CD8-positive, alpha-beta memory T cell (primary cell): Measurements from ENCODE around the gene CGNL1. TPM values are rescaled to one million over a fixed set of nuclear protein-coding genes. Genes with fewer than 3 reads are reported as not detected.

Source experiments
- CTCF ChIA-PET: fragments of 350-600 bp; sonication (Branson Sonifier 250); formaldehyde crosslinking; loops from one replicate; lab custom pipeline; 2021; ENCODE audit warnings: antibody characterized with exemption; lab: Charles Lee
- POLR2A ChIA-PET: fragments of 350-600 bp; sonication (Branson Sonifier 250); formaldehyde crosslinking; loops from one replicate; lab custom pipeline; 2021; ENCODE audit warnings: antibody characterized with exemption; lab: Charles Lee
- DNase-seq, 5 donors: peaks; one replicate each; pipeline versions ENCODE4 v3.0.0 to v3.0.0-alpha.2; 2020 to 2022; ENCODE audit warnings: mixed read lengths in 1 of 5
- H3K27ac ChIP-seq: one replicate; pipeline ENCODE4 v1.7.0; 2013; ENCODE audit warnings: low read depth, mild to moderate bottlenecking, low read length, moderate library complexity
- H3K27me3 ChIP-seq: 2 replicates; pipeline ENCODE4 v1.7.0; 2013; ENCODE audit warnings: low read length, mild to moderate bottlenecking; ENCODE audit not compliant: insufficient read depth, poor library complexity, severe bottlenecking
- H3K36me3 ChIP-seq: 2 replicates; pipeline ENCODE4 v1.7.0; 2013; ENCODE audit warnings: mild to moderate bottlenecking, low read length, moderate library complexity; ENCODE audit not compliant: insufficient read depth
- H3K4me1 ChIP-seq: 2 replicates; pipeline ENCODE4 v1.7.0; 2013; ENCODE audit warnings: mild to moderate bottlenecking, low read length, moderate library complexity; ENCODE audit not compliant: insufficient read depth
- H3K4me3 ChIP-seq: 2 replicates; pipeline ENCODE4 v1.7.0; 2013; ENCODE audit warnings: mild to moderate bottlenecking, low read length
- H3K9me3 ChIP-seq: 2 replicates; pipeline ENCODE4 v1.7.0; 2013; ENCODE audit warnings: mild to moderate bottlenecking, low read length
- H3K27ac Mint-ChIP-seq, 8 donors: one replicate each; pipeline ENCODE4 v1.8.0; 2020 to 2021; ENCODE audit warnings: mixed read lengths in 8 of 8, mild to moderate bottlenecking in 6 of 8, inconsistent platforms in 3 of 8, moderate library complexity in 3 of 8
- H3K27me3 Mint-ChIP-seq, 2 donors: one replicate each; pipeline ENCODE4 v1.8.0; 2020 to 2021; ENCODE audit warnings: mixed read lengths in 2 of 2, mild to moderate bottlenecking in 1 of 2, moderate library complexity in 1 of 2
- H3K36me3 Mint-ChIP-seq, 3 donors: one replicate each; pipeline ENCODE4 v1.8.0; 2020 to 2021; ENCODE audit warnings: mixed read lengths in 3 of 3, inconsistent platforms in 1 of 3, mild to moderate bottlenecking in 1 of 3
- H3K4me1 Mint-ChIP-seq, 3 donors: one replicate each; pipeline ENCODE4 v1.8.0; 2020 to 2021; ENCODE audit warnings: mixed read lengths in 3 of 3, inconsistent platforms in 1 of 3, mild to moderate bottlenecking in 1 of 3
- H3K4me3 Mint-ChIP-seq, 7 donors: one replicate each; pipeline ENCODE4 v1.8.0; 2020 to 2021; ENCODE audit warnings: mixed read lengths in 7 of 7, mild to moderate bottlenecking in 6 of 7, moderate library complexity in 4 of 7, inconsistent platforms in 2 of 7
- H3K9me3 Mint-ChIP-seq, 5 donors: one replicate each; pipeline ENCODE4 v1.8.0; 2020 to 2022; ENCODE audit warnings: mixed read lengths in 5 of 5, mild to moderate bottlenecking in 3 of 5, moderate library complexity in 2 of 5, inconsistent platforms in 1 of 5
- polyA plus RNA-seq: library from polyadenylated mRNA; unstranded; fragments of 300-500 nt; fragmentation: Illumina TruSeq; gene quantifications from one replicate; pipeline ENCODE4 v1.2.3, GENCODE V29; 2021
- total RNA-seq, 2 experiments: library from RNA; stranded (reverse); gene quantifications; one replicate each; pipeline ENCODE4 v1.2.3, GENCODE V29; 2021

CGNL1 gene
- total and polyA plus RNA-seq, 3 experiments from 2014 or later: not detected

GRCh38 chr15:57550640-57551039, 174.3 kb downstream of the CGNL1 start:
- no peaks in the 10 kb centered on the region for H3K27me3 ChIP-seq
- no peak overlapping the region for H3K4me3 ChIP-seq
- H3K27ac ChIP-seq: no peak overlapping the region
- no peaks in the 10 kb centered on the region for H3K9me3 ChIP-seq
- H3K27ac Mint-ChIP-seq: no peak overlapping the region
- peaks cover 8 to 29% of the 10 kb centered on the region in 2 donors for H3K27me3 Mint-ChIP-seq
- DNase-seq: no peak
- H3K4me3 Mint-ChIP-seq: no peak overlapping the region
- POLR2A ChIA-PET: no interaction called here
- H3K36me3 ChIP-seq: no peaks in the 10 kb centered on the region
- CTCF ChIA-PET: interaction anchor here (1.2 kb wide), 1 partner anchor 9 kb away, joined by 4 read pairs; no protein-coding TSS in a partner anchor
- no peaks in the 10 kb centered on the region for H3K36me3 Mint-ChIP-seq
- H3K9me3 Mint-ChIP-seq: no peaks in the 10 kb centered on the region
- no peaks in the 10 kb centered on the region for H3K4me1 Mint-ChIP-seq
- no peaks in the 10 kb centered on the region for H3K4me1 ChIP-seq

GRCh38 chr15:57551715-57552677, 175.7 kb downstream of the CGNL1 start:
- no peaks in the 10 kb centered on the region for H3K27me3 ChIP-seq
- no peaks in the 10 kb centered on the region for H3K9me3 Mint-ChIP-seq
- peaks cover 6 to 24% of the 10 kb centered on the region in 2 donors for H3K27me3 Mint-ChIP-seq
- H3K4me1 ChIP-seq: no peaks in the 10 kb centered on the region
- POLR2A ChIA-PET: no interaction called here
- no peaks in the 10 kb centered on the region for H3K9me3 ChIP-seq
- H3K27ac ChIP-seq: no peak overlapping the region
- H3K27ac Mint-ChIP-seq: no peak overlapping the region
- no peak overlapping the region for H3K4me3 Mint-ChIP-seq
- no peaks in the 10 kb centered on the region for H3K36me3 Mint-ChIP-seq
- CTCF ChIA-PET: interaction anchor here (1.2 kb wide), 1 partner anchor 8 kb away, joined by 4 read pairs; no protein-coding TSS in a partner anchor
- no peak for DNase-seq
- H3K36me3 ChIP-seq: no peaks in the 10 kb centered on the region
- H3K4me1 Mint-ChIP-seq: no peaks in the 10 kb centered on the region
- no peak overlapping the region for H3K4me3 ChIP-seq

- Histone ChIP-seq H3K9me3 (no peaks in the 10 kb centered on the region), H3K4me3 (no peak overlapping the region), H3K27me3 (no peaks in the 10 kb centered on the region), H3K4me1 (no peaks in the 10 kb centered on the region), H3K27ac (no peak overlapping the region), H3K36me3 (no peaks in the 10 kb centered on the region)
- H3K36me3 Mint-ChIP-seq: no peaks in the 10 kb centered on the region
- CTCF ChIA-PET: no interaction called here
- no peaks in the 10 kb centered on the region for H3K9me3 Mint-ChIP-seq
- H3K27me3 Mint-ChIP-seq: peaks cover 6 to 26% of the 10 kb centered on the region in 2 donors
- no peaks in the 10 kb centered on the region for H3K4me1 Mint-ChIP-seq
- H3K4me3 Mint-ChIP-seq: no peak overlapping the region
- H3K27ac Mint-ChIP-seq: no peak overlapping the region
- POLR2A ChIA-PET: no interaction called here
- no peak for DNase-seq
These were observed 176.5 kb downstream of the CGNL1 start for GRCh38 chr15:57552678-57553334.

- Mint-ChIP-seq H3K4me3 (no peak overlapping the region), H3K27me3 (peaks cover 6 to 26% of the 10 kb centered on the region in 2 donors), H3K4me1 (no peaks in the 10 kb centered on the region), H3K9me3 (no peaks in the 10 kb centered on the region), H3K36me3 (no peaks in the 10 kb centered on the region), H3K27ac (no peak overlapping the region)
- H3K27me3 ChIP-seq: no peaks in the 10 kb centered on the region
- no peak overlapping the region for H3K27ac ChIP-seq
- ChIA-PET POLR2A (no interaction called here), CTCF (no interaction called here)
- no peaks in the 10 kb centered on the region for H3K36me3 ChIP-seq
- no peaks in the 10 kb centered on the region for H3K9me3 ChIP-seq
- H3K4me3 ChIP-seq: no peak overlapping the region
- DNase-seq: no peak
- no peaks in the 10 kb centered on the region for H3K4me1 ChIP-seq
These were observed 177.2 kb downstream of the CGNL1 start for GRCh38 chr15:57553526-57553925.

GRCh38 chr15:57554063-57554811, 177.9 kb downstream of the CGNL1 start:
- no peak overlapping the region for H3K27ac ChIP-seq
- no peak overlapping the region for H3K4me3 Mint-ChIP-seq
- no peaks in the 10 kb centered on the region for H3K4me1 Mint-ChIP-seq
- POLR2A ChIA-PET: no interaction called here
- CTCF ChIA-PET: no interaction called here
- no peak for DNase-seq
- H3K27me3 ChIP-seq: no peaks in the 10 kb centered on the region
- no peaks in the 10 kb centered on the region for H3K36me3 ChIP-seq
- no peaks in the 10 kb centered on the region for H3K4me1 ChIP-seq
- H3K27me3 Mint-ChIP-seq: peaks cover 6 to 26% of the 10 kb centered on the region in 2 donors
- H3K9me3 Mint-ChIP-seq: no peaks in the 10 kb centered on the region
- H3K9me3 ChIP-seq: no peaks in the 10 kb centered on the region
- no peaks in the 10 kb centered on the region for H3K36me3 Mint-ChIP-seq
- no peak overlapping the region for H3K4me3 ChIP-seq
- H3K27ac Mint-ChIP-seq: no peak overlapping the region

- Mint-ChIP-seq H3K36me3 (no peaks in the 10 kb centered on the region), H3K27ac (no peak overlapping the region), H3K4me3 (peak overlapping the region in 1 of 7 donors; percentile 29), H3K4me1 (no peaks in the 10 kb centered on the region), H3K27me3 (peaks cover 8 to 27% of the 10 kb centered on the region in 2 donors), H3K9me3 (no peaks in the 10 kb centered on the region)
- Histone ChIP-seq H3K4me1 (no peaks in the 10 kb centered on the region), H3K27me3 (no peaks in the 10 kb centered on the region), H3K36me3 (no peaks in the 10 kb centered on the region), H3K27ac (no peak overlapping the region), H3K9me3 (no peaks in the 10 kb centered on the region), H3K4me3 (no peak overlapping the region)
- POLR2A ChIA-PET: no interaction called here
- DNase-seq: no peak
- CTCF ChIA-PET: no interaction called here
These were observed 178.5 kb downstream of the CGNL1 start for GRCh38 chr15:57554812-57555179.

GRCh38 chr15:57555270-57555669, 179.0 kb downstream of the CGNL1 start:
- POLR2A ChIA-PET: no interaction called here
- no peaks in the 10 kb centered on the region for H3K36me3 ChIP-seq
- Mint-ChIP-seq H3K4me1 (no peaks in the 10 kb centered on the region), H3K9me3 (no peaks in the 10 kb centered on the region), H3K4me3 (peak overlapping the region in 1 of 7 donors; percentile 29), H3K36me3 (no peaks in the 10 kb centered on the region), H3K27ac (no peak overlapping the region), H3K27me3 (peaks cover 9 to 27% of the 10 kb centered on the region in 2 donors)
- H3K9me3 ChIP-seq: no peaks in the 10 kb centered on the region
- DNase-seq: no peak
- CTCF ChIA-PET: no interaction called here
- no peaks in the 10 kb centered on the region for H3K4me1 ChIP-seq
- no peaks in the 10 kb centered on the region for H3K27me3 ChIP-seq
- no peak overlapping the region for H3K27ac ChIP-seq
- H3K4me3 ChIP-seq: no peak overlapping the region
